H1 (cell line): Measurements from ENCODE around the gene NAAA. TPM values are rescaled to one million over a fixed set of nuclear protein-coding genes. Genes with fewer than 3 reads are reported as not detected.

Experiments
- YY1 ChIP-seq: IDR thresholded peaks from 2 replicates; pipeline ENCODE4 v1.6.1; 2011; ENCODE audit warnings: low read depth, mild to moderate bottlenecking, low read length
- polyA plus RNA-seq, 7 experiments: library from polyadenylated mRNA; depleted of rRNA in 3 of 7; stranded (reverse) in 5 of 7; unstranded in 2 of 7; fragments of >200 nt in 5 of 7; fragments of 200-250 nt in 2 of 7; gene quantifications; 1 replicate in 5 of 7; 2 replicates in 1 of 7; 4 replicates in 1 of 7; pipeline versions ENCODE4 v1.2.1 to v1.2.3, GENCODE V29; 2011 to 2013; ENCODE audit warnings: missing spikeins in 2 of 7, mixed read lengths in 2 of 7
- total RNA-seq: library from RNA; stranded (reverse); fragmentation: NEBNext Ultra II Directional; extraction: Animal tissue kit (Norgen Biotek cat#: 25700); gene quantifications from 2 replicates; pipeline ENCODE4 v1.2.1, GENCODE V29; 2021

NAAA gene
- total and polyA plus RNA-seq, 2 of the 8 experiments (the other 6 are each of a cell fraction or from before 2014, with no cell fraction given), result 9.4 to 12.5 TPM

DNA sequence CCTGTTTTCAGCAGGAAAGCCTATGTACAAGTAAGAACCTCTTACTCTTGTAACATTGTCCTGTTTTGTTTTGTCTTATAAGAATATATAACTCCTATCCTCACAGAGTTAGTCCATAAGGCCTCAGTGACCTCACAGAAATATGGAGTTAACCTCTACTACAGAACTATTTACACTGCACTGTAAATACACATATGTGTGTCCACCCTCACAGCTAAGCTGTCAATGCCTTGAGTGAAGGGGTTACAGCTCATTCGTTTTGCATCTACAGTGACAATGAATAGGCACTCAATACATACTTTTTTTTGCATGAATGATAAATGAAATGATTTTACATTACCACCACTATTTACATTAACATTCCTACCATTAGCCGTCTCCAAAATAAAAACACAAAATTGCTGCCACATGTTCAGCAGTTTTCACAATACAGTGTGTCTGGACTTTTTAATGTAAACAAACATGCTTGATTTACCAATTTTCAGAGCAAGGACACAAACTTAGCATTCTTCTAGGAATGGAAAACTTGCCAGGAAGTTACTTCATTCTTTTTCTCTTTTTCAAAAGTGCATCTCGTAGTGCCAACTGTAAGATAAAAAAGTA, 9.5 kb upstream of the NAAA start (continued):
- TF ChIP-seq YY1, result no peak
